OCI-LY3 (cell line): ENCODE measurements around the gene CFAP97D2.

Source experiments
- H2AFZ ChIP-seq: fragments of 200-600, 300-600 bp; shearing (Covaris generic); 2 replicates; pipeline ENCODE4 v1.6.0; 2014; ENCODE audit warnings: antibody characterized with exemption, low read depth, low read length
- H3K27ac ChIP-seq: fragments of 200-600, 300-600 bp; sonication (generic); 2 replicates; pipeline ENCODE4 v1.5.1; 2014; ENCODE audit warnings: mild to moderate bottlenecking, low read length, moderate library complexity, mixed read lengths
- H3K27me3 ChIP-seq: fragments of 200-600, 300-600 bp; sonication (generic); 2 replicates; pipeline ENCODE4 v1.6.1; 2014; ENCODE audit warnings: low read depth, low read length, mixed read lengths
- H3K36me3 ChIP-seq: fragments of 200-600, 300-600 bp; sonication (generic); replicated peaks from 2 replicates; pipeline ENCODE3; 2014; ENCODE audit warnings: low read depth, low read length, mixed read lengths
- H3K4me1 ChIP-seq: fragments of 300-600, 200-600 bp; sonication (generic); 2 replicates; pipeline ENCODE4 v1.6.1; 2014; ENCODE audit warnings: low read length, mixed read lengths
- H3K4me2 ChIP-seq: fragments of 200-600, 300-600 bp; sonication (generic); 2 replicates; pipeline ENCODE4 v1.6.1; 2014; ENCODE audit warnings: low read length, mixed read lengths
- H3K4me3 ChIP-seq: fragments of 300-600, 200-600 bp; sonication (generic); 2 replicates; pipeline ENCODE4 v1.5.1; 2014; ENCODE audit warnings: antibody characterized with exemption, mild to moderate bottlenecking, low read length, moderate library complexity
- H3K79me2 ChIP-seq: fragments of 300-600, 200-600 bp; shearing (Covaris generic); 2 replicates; pipeline ENCODE4 v1.6.1; 2014; ENCODE audit warnings: mild to moderate bottlenecking, low read length, mixed read lengths
- H3K9ac ChIP-seq: fragments of 300-600, 200-600 bp; shearing (Covaris generic); 2 replicates; pipeline ENCODE4 v1.6.0; 2014; ENCODE audit warnings: mild to moderate bottlenecking, low read length, moderate library complexity
- H3K9me3 ChIP-seq: fragments of 200-600, 300-600 bp; shearing (Covaris generic); 2 replicates; pipeline ENCODE4 v1.6.1; 2014; ENCODE audit warnings: low read length, mixed read lengths; ENCODE audit not compliant: insufficient read depth
- H4K20me1 ChIP-seq: fragments of 200-600, 300-600 bp; sonication (generic); 2 replicates; pipeline ENCODE4 v1.6.1; 2016; ENCODE audit warnings: low read length, mixed read lengths; ENCODE audit not compliant: insufficient read depth
- EZH2phosphoT487 ChIP-seq: fragments of 200-600 bp; shearing (Covaris generic); IDR thresholded peaks from 2 replicates; pipeline ENCODE4 v1.6.1; 2018; ENCODE audit warnings: antibody characterized with exemption, mixed run types, low read depth
- TF ChIP-seq, protein P1 (sequence below): fragments of 200-600, 300-600 bp; sonication (generic); IDR thresholded peaks from 2 replicates; pipeline ENCODE4 v1.5.1; 2014; ENCODE audit warnings: antibody characterized with exemption, low read length, low read depth

Gene CFAP97D2

DNA sequence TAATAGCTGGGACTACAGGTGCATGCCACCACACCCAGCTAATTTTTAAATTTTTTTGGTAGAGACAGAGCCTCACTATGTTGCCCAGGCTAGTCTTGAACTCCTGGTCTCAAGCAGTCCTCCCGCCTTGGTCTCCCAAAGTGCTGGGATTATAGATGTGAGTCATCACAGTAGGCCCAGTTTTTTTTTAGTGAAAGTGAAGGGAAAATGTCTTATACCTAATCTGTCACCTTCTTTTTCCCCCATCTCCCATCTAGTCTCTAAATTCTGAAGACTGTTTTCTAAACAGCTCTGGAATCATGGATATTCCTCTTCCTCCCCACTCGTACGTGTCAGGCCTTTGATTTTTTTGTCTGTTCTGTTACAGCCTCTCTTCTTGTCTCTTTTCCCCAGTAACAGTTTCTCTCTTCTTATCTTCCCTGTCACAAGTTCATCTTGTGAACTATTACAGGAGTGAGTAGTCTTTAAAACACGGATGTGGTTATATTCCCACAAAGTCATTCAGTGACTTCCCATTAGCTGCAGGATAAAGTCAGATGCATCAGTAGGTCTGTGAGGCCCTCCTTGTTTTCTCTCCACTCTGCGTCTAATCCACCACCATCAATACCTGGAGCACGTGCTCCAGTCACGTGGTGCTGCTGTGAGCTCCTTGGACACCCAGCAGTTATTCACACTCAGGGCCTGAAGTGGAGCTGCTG, 58.5 kb downstream of the CFAP97D2 start:
- no peak overlapping the region for H3K4me2 ChIP-seq

DNA sequence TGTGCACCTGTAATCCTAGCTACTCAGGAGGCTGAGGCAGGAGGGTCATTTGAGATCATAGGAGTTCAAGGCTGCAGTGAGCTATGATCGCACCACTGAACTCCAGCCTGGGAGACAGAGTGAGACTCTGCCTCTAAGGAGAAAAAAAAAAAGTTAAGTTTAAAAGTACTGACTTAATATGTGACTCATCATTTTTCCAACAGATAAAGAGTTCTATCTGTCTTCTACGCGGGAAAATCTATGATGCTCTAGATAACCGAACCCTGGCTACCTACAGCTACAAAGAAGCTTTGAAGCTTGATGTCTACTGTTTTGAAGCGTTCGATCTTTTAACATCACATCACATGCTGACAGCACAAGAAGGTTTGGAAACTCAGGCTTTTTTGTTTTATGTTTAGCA, 62.9 kb downstream of the CFAP97D2 start:
- no peak overlapping the region for H3K4me2 ChIP-seq
- peaks cover 74% of the 10 kb centered on the region for H3K36me3 ChIP-seq
- no peak overlapping the region for H3K9ac ChIP-seq
- H3K27me3 ChIP-seq = no peaks in the 10 kb centered on the region
- H3K9me3 ChIP-seq = no peaks in the 10 kb centered on the region
- TF ChIP-seq, protein P1, sequence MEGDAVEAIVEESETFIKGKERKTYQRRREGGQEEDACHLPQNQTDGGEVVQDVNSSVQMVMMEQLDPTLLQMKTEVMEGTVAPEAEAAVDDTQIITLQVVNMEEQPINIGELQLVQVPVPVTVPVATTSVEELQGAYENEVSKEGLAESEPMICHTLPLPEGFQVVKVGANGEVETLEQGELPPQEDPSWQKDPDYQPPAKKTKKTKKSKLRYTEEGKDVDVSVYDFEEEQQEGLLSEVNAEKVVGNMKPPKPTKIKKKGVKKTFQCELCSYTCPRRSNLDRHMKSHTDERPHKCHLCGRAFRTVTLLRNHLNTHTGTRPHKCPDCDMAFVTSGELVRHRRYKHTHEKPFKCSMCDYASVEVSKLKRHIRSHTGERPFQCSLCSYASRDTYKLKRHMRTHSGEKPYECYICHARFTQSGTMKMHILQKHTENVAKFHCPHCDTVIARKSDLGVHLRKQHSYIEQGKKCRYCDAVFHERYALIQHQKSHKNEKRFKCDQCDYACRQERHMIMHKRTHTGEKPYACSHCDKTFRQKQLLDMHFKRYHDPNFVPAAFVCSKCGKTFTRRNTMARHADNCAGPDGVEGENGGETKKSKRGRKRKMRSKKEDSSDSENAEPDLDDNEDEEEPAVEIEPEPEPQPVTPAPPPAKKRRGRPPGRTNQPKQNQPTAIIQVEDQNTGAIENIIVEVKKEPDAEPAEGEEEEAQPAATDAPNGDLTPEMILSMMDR = no peak
- TF ChIP-seq EZH2phosphoT487 = no peak
- H4K20me1 ChIP-seq = no peaks in the 10 kb centered on the region
- H3K27ac ChIP-seq = no peak overlapping the region
- H3K4me3 ChIP-seq = no peak overlapping the region
- no peak overlapping the region for H2AFZ ChIP-seq
- H3K4me1 ChIP-seq = no peaks in the 10 kb centered on the region
- peaks cover 2% of the 10 kb centered on the region; the same call in 1 of the 2 replicates for H3K79me2 ChIP-seq

More for the DNA sequence above, 58.5 kb downstream of the CFAP97D2 start:
- Histone ChIP-seq H3K9me3 (no peaks in the 10 kb centered on the region), H3K27ac (no peak overlapping the region), H3K79me2 (peaks cover 23% of the 10 kb centered on the region), H2AFZ (no peak overlapping the region), H3K4me1 (peaks cover 10% of the 10 kb centered on the region), H3K9ac (no peak overlapping the region), H4K20me1 (peaks cover 11% of the 10 kb centered on the region; the same call in 1 of the 2 replicates), H3K27me3 (no peaks in the 10 kb centered on the region), H3K4me3 (no peak overlapping the region), H3K36me3 (peaks cover 34% of the 10 kb centered on the region)
- no peak for TF ChIP-seq EZH2phosphoT487
- TF ChIP-seq, protein P1 = no peak

DNA sequence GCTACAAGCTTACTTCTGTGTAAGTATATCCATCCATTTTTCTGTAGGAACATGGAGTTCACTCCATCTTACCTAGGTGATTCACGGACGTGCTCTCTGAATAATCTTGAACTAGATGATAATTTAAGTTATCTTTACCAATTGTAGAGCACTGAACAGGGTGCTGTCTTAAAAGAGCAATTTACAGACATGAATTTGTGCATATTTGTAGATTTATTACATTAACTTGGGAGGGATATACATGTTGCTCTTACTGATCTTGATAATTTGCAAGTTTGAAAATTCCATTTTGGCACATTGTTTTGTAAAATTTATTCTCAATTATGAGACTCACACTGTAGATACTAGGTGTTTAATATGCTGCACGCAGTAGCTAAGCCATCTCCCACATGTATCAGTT, 64.9 kb downstream of the CFAP97D2 start:
- Histone ChIP-seq H3K27ac (no peak overlapping the region), H3K4me2 (no peak overlapping the region), H3K79me2 (no peaks in the 10 kb centered on the region), H4K20me1 (no peaks in the 10 kb centered on the region), H3K4me1 (no peaks in the 10 kb centered on the region), H3K9me3 (no peaks in the 10 kb centered on the region), H3K4me3 (no peak overlapping the region), H2AFZ (no peak overlapping the region), H3K27me3 (no peaks in the 10 kb centered on the region), H3K36me3 (peaks cover 73% of the 10 kb centered on the region), H3K9ac (no peak overlapping the region)
- TF ChIP-seq, protein P1 = no peak
- no peak for TF ChIP-seq EZH2phosphoT487

DNA sequence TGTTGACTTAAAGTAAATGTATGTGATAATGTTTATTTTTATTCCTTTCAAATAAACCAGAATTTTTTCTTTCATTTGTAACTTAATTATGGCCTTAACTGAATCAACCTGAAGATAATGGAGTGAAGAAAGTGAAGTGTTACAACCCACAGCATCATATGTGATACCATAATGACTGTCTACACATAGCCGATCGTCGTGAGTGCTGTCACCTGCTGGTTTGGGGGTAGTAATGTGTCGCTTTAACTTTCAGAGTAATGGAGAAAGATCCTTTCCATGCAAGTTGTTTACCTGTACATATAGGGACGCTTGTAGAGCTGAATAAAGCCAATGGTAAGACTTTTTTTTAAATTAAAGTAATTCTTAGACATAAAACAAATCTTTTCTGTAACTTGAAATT, 65.6 kb downstream of the CFAP97D2 start:
- no peaks in the 10 kb centered on the region for H4K20me1 ChIP-seq
- H3K4me2 ChIP-seq = no peak overlapping the region
- no peak overlapping the region for H3K4me3 ChIP-seq
- H3K9ac ChIP-seq = no peak overlapping the region
- H2AFZ ChIP-seq = no peak overlapping the region
- H3K27ac ChIP-seq = no peak overlapping the region
- no peaks in the 10 kb centered on the region for H3K9me3 ChIP-seq
- no peaks in the 10 kb centered on the region for H3K27me3 ChIP-seq
- no peak for TF ChIP-seq EZH2phosphoT487
- TF ChIP-seq, protein P1 = peak; percentile 20
- no peaks in the 10 kb centered on the region for H3K79me2 ChIP-seq
- H3K36me3 ChIP-seq = peaks cover 73% of the 10 kb centered on the region
- H3K4me1 ChIP-seq = no peaks in the 10 kb centered on the region
